GM12864 (cell line): Measurements from ENCODE around the gene DHPS.
"Not testable (repeated sequence)": the region's sequence is repeated elsewhere in the genome, so short reads cannot be mapped to it uniquely, and the experiment has no call there.

Experiments
- DNase-seq: peaks from one replicate; pipeline ENCODE4 v3.0.0-alpha.2; 2011; ENCODE audit warnings: low read depth
- H3K4me3 ChIP-seq: 2 replicates; pipeline ENCODE4 v1.5.1; 2011; ENCODE audit warnings: mild to moderate bottlenecking, low read depth, low read length, control low read depth
- TF ChIP-seq, protein P1 (sequence below): IDR thresholded peaks from 2 replicates; pipeline ENCODE4 v1.5.1; 2011; ENCODE audit warnings: low read depth, mild to moderate bottlenecking, moderate library complexity, low read length, control low read depth, inconsistent platforms; ENCODE audit errors: missing control alignments

DHPS gene

DNA sequence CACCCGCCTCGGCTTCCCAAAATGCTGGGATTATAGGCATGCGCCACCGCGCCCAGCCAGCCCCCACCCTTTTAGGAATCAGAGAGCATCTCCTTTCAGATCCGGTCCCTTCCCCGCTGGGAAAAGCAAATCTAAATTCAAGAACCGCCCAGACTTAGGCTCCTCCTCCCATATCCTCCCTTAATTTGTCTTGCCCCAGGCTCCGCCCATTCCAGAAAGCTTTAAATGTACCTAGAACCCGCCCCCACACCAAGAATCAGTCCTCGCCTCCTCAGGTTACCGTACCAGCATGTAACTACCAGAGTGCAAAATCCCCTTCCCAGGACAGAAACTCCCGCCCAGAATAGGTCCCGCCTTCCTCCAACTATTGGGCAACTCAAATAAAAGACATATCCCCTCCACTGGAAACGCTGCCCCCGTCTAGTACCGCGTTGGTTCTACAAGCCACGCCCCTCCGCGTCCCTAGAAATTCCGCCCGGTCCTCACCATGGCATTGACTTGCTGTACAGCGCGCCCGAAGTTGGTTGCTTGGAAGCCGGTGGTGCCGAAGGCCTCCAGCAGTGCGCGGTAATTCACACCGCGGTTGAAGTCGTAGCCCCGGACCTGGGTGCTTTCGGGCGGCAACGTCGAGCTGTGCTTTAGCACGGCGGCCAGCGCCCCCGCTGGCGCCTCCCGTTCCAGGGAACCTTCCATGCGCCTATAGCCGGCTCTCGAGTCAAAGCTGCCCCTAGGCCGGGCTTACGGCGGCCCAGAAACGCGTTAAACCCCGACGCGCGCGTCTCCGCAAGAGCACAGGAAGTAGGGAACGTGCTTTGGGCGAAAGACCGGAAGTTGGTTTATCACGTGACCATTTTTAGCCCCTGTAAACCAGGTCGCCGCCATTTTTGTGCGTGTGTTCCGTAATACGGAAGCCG lies at the start of gene DHPS:
Gene DHPS, minus strand, starts transcription at position 807 of the 914 bp plus-strand sequence. Its CDS starts 114 bp downstream, at position 693.
- H3K4me3 ChIP-seq, result peak within 1 kb of the TSS; percentile 74
- DNase-seq, result peak; percentile 99
- TF ChIP-seq, protein P1, sequence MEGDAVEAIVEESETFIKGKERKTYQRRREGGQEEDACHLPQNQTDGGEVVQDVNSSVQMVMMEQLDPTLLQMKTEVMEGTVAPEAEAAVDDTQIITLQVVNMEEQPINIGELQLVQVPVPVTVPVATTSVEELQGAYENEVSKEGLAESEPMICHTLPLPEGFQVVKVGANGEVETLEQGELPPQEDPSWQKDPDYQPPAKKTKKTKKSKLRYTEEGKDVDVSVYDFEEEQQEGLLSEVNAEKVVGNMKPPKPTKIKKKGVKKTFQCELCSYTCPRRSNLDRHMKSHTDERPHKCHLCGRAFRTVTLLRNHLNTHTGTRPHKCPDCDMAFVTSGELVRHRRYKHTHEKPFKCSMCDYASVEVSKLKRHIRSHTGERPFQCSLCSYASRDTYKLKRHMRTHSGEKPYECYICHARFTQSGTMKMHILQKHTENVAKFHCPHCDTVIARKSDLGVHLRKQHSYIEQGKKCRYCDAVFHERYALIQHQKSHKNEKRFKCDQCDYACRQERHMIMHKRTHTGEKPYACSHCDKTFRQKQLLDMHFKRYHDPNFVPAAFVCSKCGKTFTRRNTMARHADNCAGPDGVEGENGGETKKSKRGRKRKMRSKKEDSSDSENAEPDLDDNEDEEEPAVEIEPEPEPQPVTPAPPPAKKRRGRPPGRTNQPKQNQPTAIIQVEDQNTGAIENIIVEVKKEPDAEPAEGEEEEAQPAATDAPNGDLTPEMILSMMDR, result no peak

GRCh38 chr19:12731337-12731736 lies 49.7 kb upstream of the DHPS start:
- TF ChIP-seq, protein P1, result no peak
- no peak overlapping the region for H3K4me3 ChIP-seq
- no peak for DNase-seq

- DNase-seq, result no peak
- no peak overlapping the region for H3K4me3 ChIP-seq
- TF ChIP-seq, protein P1, result no peak
Measured at GRCh38 chr19:12730064-12730463, 48.4 kb upstream of the DHPS start.

- no peak overlapping the region for H3K4me3 ChIP-seq
- DNase-seq, result no peak
- TF ChIP-seq, protein P1, result no peak
Measured at GRCh38 chr19:12727745-12728433, 46.2 kb upstream of the DHPS start.

DNA sequence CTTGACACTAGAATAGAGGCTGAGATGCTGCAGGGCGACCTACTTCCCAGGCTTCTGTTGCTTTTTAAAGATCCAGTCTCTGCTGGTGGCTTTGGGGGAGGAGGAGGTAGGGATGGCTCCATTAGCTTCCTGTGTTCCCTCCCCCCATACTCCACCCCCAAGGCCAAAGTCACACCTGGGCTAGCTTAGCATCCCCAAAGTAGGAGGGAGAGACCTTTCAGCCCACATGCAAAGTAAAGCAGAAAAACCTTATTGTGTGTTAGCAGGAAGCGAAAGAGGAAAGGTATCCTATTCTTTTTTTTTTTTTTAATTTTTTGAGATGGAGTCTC lies 45.3 kb upstream of the DHPS start:
- DNase-seq, result no peak
- H3K4me3 ChIP-seq, result no peak overlapping the region
- TF ChIP-seq, protein P1, result no peak

DNA sequence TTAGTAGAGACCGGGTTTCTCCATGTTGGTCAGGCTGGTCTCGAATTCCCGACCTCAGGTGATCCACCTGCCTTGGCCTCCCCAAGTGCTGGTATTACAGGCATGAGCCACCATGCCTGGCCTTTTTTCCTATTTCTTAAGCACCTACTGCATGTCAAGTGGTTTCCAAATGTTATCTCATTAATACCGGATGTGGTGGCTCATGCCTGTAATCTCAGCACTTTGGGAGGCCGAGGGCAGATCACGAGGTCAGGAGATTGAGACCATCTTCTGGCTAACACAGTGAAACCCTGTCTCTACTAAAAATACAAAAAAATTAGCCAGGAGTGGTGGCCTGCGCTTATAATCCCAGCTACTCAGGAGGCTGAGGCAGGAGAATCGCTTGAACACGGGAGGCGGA lies 43.9 kb upstream of the DHPS start:
- not testable (repeated sequence) for DNase-seq

GRCh38 chr19:12723641-12724426 lies 42.2 kb upstream of the DHPS start, which contains the start of gene TNPO2:
Gene TNPO2, minus strand, starts transcription at chr19:12723932. Its CDS starts 2,955 bp downstream, at chr19:12720977.
- peak within 1 kb of the TSS; percentile 96 for H3K4me3 ChIP-seq
- no peak for DNase-seq
- TF ChIP-seq, protein P1, result no peak

More for the DNA sequence above, 43.9 kb upstream of the DHPS start:
- not testable (repeated sequence) for H3K4me3 ChIP-seq
